MG63 (cell line): ENCODE results near the gene SPATA21. TPM values are rescaled to one million over a fixed set of nuclear protein-coding genes. Genes with fewer than 3 reads are reported as not detected.

Source experiments
- DNase-seq: peaks from one replicate; pipeline ENCODE4 v3.0.0-alpha.2; 2020
- H3K27me3 ChIP-seq: fragments of 250-450 bp; sonication (Bioruptor Pico); 2 replicates; pipeline ENCODE4 v1.5.1; 2020; ENCODE audit warnings: mild to moderate bottlenecking, moderate library complexity
- H3K36me3 ChIP-seq: fragments of 250-450 bp; sonication (Bioruptor Pico); 2 replicates; pipeline ENCODE4 v1.5.1; 2020; ENCODE audit warnings: mild to moderate bottlenecking, moderate library complexity
- H3K4me3 ChIP-seq: fragments of 250-450 bp; sonication (Bioruptor Pico); 2 replicates; pipeline ENCODE4 v1.5.1; 2020; ENCODE audit warnings: mild to moderate bottlenecking, moderate library complexity
- H3K9me3 ChIP-seq: fragments of 250-450 bp; sonication (Bioruptor Pico); 2 replicates; pipeline ENCODE4 v1.5.1; 2020; ENCODE audit warnings: mild to moderate bottlenecking, moderate library complexity
- total RNA-seq: library from RNA; depleted of rRNA; stranded (reverse); fragments of >200 nt; shearing (Covaris generic); gene quantifications from 2 replicates; pipeline ENCODE4 v1.2.3, GENCODE V29; 2014; ENCODE audit warnings: low replicate concordance; rRNA removed

The SPATA21 gene
- total RNA-seq, 1 experiment from 2014 or later: not detected

DNA sequence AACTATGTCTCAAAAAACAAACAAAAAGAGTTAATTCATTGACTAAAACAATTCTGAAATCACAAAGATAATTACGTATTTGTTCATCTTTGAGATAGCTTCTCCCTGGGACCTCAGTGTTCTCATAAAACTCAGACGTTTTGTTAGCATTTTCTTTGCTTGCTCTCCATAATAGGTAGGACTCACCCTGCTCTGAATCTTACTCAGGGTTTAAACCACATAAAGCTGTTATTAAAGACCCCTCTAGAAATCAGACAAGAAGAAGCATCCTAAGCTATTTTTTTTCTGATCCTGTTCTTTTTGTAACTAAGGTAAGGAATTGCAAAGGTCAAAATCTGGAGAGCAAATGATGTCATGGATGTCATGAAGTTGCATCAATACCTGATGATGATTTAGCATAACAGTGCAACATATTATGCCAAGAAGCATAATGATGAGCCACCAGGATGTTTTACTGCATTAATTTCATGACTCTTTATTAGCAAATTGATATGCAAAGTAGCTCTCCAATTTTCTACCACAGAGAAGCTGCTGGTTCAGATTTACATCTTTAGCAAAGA lies 87.3 kb downstream of the SPATA21 start:
- Histone ChIP-seq H3K4me3 (no peak overlapping the region), H3K9me3 (no peaks in the 10 kb centered on the region), H3K27me3 (no peaks in the 10 kb centered on the region), H3K36me3 (no peaks in the 10 kb centered on the region)
- no peak for DNase-seq

Other genes with a start within 250 kb of the SPATA21 start
- gene ARHGEF19, start 224.8 kb downstream of the SPATA21 start, total RNA-seq: 20.4 and 36.3 TPM in 2 replicates
- gene CPLANE2, start 200.2 kb downstream of the SPATA21 start, total RNA-seq: 2.7 and 5.1 TPM in 2 replicates
- 14.1 and 19.2 TPM in 2 replicates for gene FBXO42, start 84.9 kb downstream of the SPATA21 start, total RNA-seq
- 81.1 and 101 TPM in 2 replicates for gene SZRD1, start 70.2 kb downstream of the SPATA21 start, total RNA-seq
- 42.4 and 86.0 TPM in 2 replicates for gene NECAP2, start 3.3 kb upstream of the SPATA21 start, total RNA-seq
- gene RNU1-1, start 76.9 kb upstream of the SPATA21 start, total RNA-seq: not detected in 2 replicates
- gene NBPF1, start 176.1 kb upstream of the SPATA21 start, total RNA-seq: 8.1 and 9.2 TPM in 2 replicates
- not detected in 2 replicates for gene RNU1-3, start 229.5 kb upstream of the SPATA21 start, total RNA-seq